ENCODE measurements around the gene TAF11. TPM values are rescaled to one million over a fixed set of nuclear protein-coding genes. Genes with fewer than 3 reads are reported as not detected.

Gene TAF11
- total and polyA plus RNA-seq, 2 of the 8 experiments (the other 6 are each of a cell fraction or from before 2014, with no cell fraction given): 38.2 to 48.6 TPM

GRCh38 chr6:34901930-34902329 lies 14.1 kb upstream of the TAF11 start (continued):
- no peak for TF ChIP-seq HDAC2 (IDR thresholded peaks at IDR 0.05; ENCODE audit: borderline replicate concordance in 1 of 2, low read depth in 2 of 2, low read length in 2 of 2)
- no peak for TF ChIP-seq EP300 (IDR thresholded peaks at IDR 0.05; ENCODE audit: borderline replicate concordance in 1 of 2, low read depth in 2 of 2, low read length in 2 of 2)
- no peak for TF ChIP-seq USF2 (IDR thresholded peaks at IDR 0.05; ENCODE audit: low read length)
- TF ChIP-seq SIN3A (conservative IDR thresholded peaks at IDR 0.05 in 1 of 2, IDR thresholded peaks at IDR 0.05 in 1 of 2; ENCODE audit: low read depth in 1 of 2, low read length in 2 of 2): no peak
- TF ChIP-seq SUZ12 (IDR thresholded peaks at IDR 0.05; ENCODE audit: low read length): no peak
